HepG2 (cell line): ENCODE results near the gene GSK3B.

Experiments
- CBX5 ChIP-seq: sonication (generic); formaldehyde crosslinking; IDR thresholded peaks from 2 replicates; pipeline ENCODE4 v1.4.0; 2020; ENCODE audit warnings: missing genetic modification reagents, borderline replicate concordance
- DPF2 ChIP-seq: sonication (generic); formaldehyde crosslinking; IDR thresholded peaks from 2 replicates; pipeline ENCODE4 v1.4.0; 2020; ENCODE audit warnings: mild to moderate bottlenecking, low read depth, missing genetic modification reagents, borderline replicate concordance
- FOXP1 ChIP-seq, 2 experiments: fragments of 450-650 bp in 1 of 2; IDR thresholded peaks; 2 replicates each; pipeline ENCODE4 v1.6.1; 2017 to 2018; ENCODE audit warnings: antibody characterized with exemption in 1 of 2
- POLR2A ChIP-seq, 2 experiments: IDR thresholded peaks; 2 replicates each; pipeline ENCODE4 v1.6.1; 2011; ENCODE audit warnings: low read depth in 2 of 2, low read length in 2 of 2, mild to moderate bottlenecking in 1 of 2, moderate library complexity in 1 of 2; ENCODE audit not compliant: insufficient read depth in 1 of 2
- RAD21 ChIP-seq: fragments of 450-650 bp; formaldehyde crosslinking; IDR thresholded peaks from 2 replicates; pipeline ENCODE4 v1.5.0; 2020; ENCODE audit warnings: mild to moderate bottlenecking
- TCF12 ChIP-seq, 2 experiments: fragments of 450-650 bp in 1 of 2; sonication (generic) in 1 of 2; formaldehyde crosslinking in 1 of 2; IDR thresholded peaks; 2 replicates each; pipeline versions ENCODE4 v1.6.1 to v1.8.0; 2017 to 2022; ENCODE audit warnings: antibody characterized with exemption in 1 of 2, mild to moderate bottlenecking in 1 of 2, missing genetic modification reagents in 1 of 2, moderate library complexity in 1 of 2
- YY1 ChIP-seq: IDR thresholded peaks from 2 replicates; pipeline ENCODE4 v1.6.1; 2011; ENCODE audit warnings: low read length, low read depth, moderate library complexity, mild to moderate bottlenecking; ENCODE audit not compliant: insufficient read depth, insufficient replicate concordance
- ZNF274 ChIP-seq: sonication (generic); formaldehyde crosslinking; IDR thresholded peaks from 2 replicates; pipeline ENCODE4 v1.5.1; 2020; ENCODE audit warnings: mild to moderate bottlenecking, missing genetic modification reagents
- ZNF788 ChIP-seq: sonication (generic); formaldehyde crosslinking; IDR thresholded peaks from 2 replicates; pipeline ENCODE4 v1.5.0; 2020; ENCODE audit warnings: mild to moderate bottlenecking, missing genetic modification reagents, borderline replicate concordance
- TF ChIP-seq, protein P1 (sequence below): sonication (generic); formaldehyde crosslinking; IDR thresholded peaks from 2 replicates; pipeline ENCODE4 v1.5.0; 2020; ENCODE audit warnings: mild to moderate bottlenecking, missing genetic modification reagents, moderate library complexity
- TF ChIP-seq, protein P2 (sequence below): sonication (generic); formaldehyde crosslinking; IDR thresholded peaks from 2 replicates; pipeline ENCODE4 v1.4.0; 2020; ENCODE audit warnings: missing genetic modification reagents

DNA sequence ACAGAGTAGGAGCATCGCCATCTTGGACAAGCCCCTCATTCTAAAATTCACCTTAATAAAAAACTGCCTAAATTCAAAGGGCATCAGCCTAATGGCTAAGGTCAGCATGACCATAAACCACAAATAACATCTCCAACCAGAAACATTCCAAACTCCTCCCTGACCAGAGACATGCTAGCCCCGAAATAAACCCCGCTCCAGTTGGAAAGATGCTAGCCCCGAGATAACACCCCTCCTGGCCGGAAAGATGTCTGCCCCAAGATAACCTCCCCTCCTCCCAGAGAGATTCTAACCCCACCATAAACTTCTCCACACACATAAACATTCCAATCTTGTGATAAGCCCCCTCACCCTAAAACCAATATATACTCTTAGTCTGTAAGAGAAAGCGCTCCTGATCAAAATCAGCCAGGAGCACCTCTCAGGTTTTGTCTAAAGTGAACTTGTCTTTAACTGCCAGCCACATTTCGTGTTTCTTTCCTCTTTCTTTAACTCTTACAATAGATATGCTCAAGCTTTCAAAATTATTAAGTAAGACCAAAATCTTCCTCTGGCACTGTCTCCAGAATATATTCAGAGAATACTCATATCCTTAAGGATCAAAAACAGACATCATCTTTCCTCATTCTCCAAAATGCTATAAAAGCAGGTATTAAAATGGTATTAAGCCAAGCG is 104.1 kb downstream of the GSK3B start:
- TF ChIP-seq RAD21 (CRISPR knock-in tag) (no peak), TCF12 (IDR thresholded peaks at IDR 0.05) (no peak), TCF12 (CRISPR knock-in tag; IDR thresholded peaks at IDR 0.05) (no peak), FOXP1 (IDR thresholded peaks at IDR 0.05) (no peak), FOXP1 (CRISPR knock-in tag; IDR thresholded peaks at IDR 0.05) (no peak), POLR2A (IDR thresholded peaks at IDR 0.05; ENCODE audit: insufficient read depth in 1 of 2, low read depth in 2 of 2, low read length in 2 of 2) (no peak), CBX5 (CRISPR knock-in tag) (no peak), YY1 (no peak), DPF2 (no peak), ZNF274 (CRISPR knock-in tag) (no peak), ZNF788 (no peak)
- TF ChIP-seq, protein P1, sequence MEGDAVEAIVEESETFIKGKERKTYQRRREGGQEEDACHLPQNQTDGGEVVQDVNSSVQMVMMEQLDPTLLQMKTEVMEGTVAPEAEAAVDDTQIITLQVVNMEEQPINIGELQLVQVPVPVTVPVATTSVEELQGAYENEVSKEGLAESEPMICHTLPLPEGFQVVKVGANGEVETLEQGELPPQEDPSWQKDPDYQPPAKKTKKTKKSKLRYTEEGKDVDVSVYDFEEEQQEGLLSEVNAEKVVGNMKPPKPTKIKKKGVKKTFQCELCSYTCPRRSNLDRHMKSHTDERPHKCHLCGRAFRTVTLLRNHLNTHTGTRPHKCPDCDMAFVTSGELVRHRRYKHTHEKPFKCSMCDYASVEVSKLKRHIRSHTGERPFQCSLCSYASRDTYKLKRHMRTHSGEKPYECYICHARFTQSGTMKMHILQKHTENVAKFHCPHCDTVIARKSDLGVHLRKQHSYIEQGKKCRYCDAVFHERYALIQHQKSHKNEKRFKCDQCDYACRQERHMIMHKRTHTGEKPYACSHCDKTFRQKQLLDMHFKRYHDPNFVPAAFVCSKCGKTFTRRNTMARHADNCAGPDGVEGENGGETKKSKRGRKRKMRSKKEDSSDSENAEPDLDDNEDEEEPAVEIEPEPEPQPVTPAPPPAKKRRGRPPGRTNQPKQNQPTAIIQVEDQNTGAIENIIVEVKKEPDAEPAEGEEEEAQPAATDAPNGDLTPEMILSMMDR (CRISPR knock-in tag): no peak
- TF ChIP-seq, protein P2, sequence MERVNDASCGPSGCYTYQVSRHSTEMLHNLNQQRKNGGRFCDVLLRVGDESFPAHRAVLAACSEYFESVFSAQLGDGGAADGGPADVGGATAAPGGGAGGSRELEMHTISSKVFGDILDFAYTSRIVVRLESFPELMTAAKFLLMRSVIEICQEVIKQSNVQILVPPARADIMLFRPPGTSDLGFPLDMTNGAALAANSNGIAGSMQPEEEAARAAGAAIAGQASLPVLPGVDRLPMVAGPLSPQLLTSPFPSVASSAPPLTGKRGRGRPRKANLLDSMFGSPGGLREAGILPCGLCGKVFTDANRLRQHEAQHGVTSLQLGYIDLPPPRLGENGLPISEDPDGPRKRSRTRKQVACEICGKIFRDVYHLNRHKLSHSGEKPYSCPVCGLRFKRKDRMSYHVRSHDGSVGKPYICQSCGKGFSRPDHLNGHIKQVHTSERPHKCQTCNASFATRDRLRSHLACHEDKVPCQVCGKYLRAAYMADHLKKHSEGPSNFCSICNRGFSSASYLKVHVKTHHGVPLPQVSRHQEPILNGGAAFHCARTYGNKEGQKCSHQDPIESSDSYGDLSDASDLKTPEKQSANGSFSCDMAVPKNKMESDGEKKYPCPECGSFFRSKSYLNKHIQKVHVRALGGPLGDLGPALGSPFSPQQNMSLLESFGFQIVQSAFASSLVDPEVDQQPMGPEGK (CRISPR knock-in tag): no peak
